Panc1 (cell line): Measurements from ENCODE around the gene SHB. TPM values are rescaled to one million over a fixed set of nuclear protein-coding genes. Genes with fewer than 3 reads are reported as not detected.

Source experiments
- ATAC-seq: fragments of 200-7000 bp; cut with Tn5 transposase; 2 replicates; pipeline ENCODE4 v1.9.1; 2020; ENCODE audit warnings: mild to moderate bottlenecking, moderate library complexity
- BruUV-seq: library from RNA; stranded (reverse); fragments of 400-500 nt; replicated peaks from 2 replicates; lab custom pipeline; 2021; lab: Mats Ljungman, UMichigan
- CTCF ChIA-PET: fragments of 300-600 bp; sonication (Branson Sonifier 250); formaldehyde crosslinking; loops from one replicate; lab custom pipeline; 2022; ENCODE audit warnings: antibody characterized with exemption; lab: Charles Lee
- POLR2A ChIA-PET: fragments of 300-600 bp; sonication (Branson Sonifier 250); formaldehyde crosslinking; loops from one replicate; lab custom pipeline; 2022; ENCODE audit warnings: antibody characterized with exemption; lab: Charles Lee
- DNase-seq: peaks from one replicate; pipeline ENCODE4 v3.0.0-alpha.2; 2010; ENCODE audit warnings: low read depth, low spot score
- H3K27ac ChIP-seq: 2 replicates; pipeline ENCODE4 v1.5.1; 2011; ENCODE audit warnings: mild to moderate bottlenecking, low read length, inconsistent platforms
- H3K27me3 ChIP-seq: fragments of 200-500 bp; sonication (Bioruptor generic); 2 replicates; pipeline ENCODE4 v1.6.0; 2014; ENCODE audit warnings: low read length, inconsistent platforms; ENCODE audit not compliant: control insufficient read depth, insufficient read depth
- H3K36me3 ChIP-seq: fragments of 200-500 bp; sonication (Bioruptor generic); 2 replicates; pipeline ENCODE4 v1.5.1; 2014; ENCODE audit warnings: inconsistent platforms, mild to moderate bottlenecking, low read length, moderate library complexity; ENCODE audit not compliant: control insufficient read depth, insufficient read depth
- H3K4me1 ChIP-seq: 2 replicates; pipeline ENCODE4 v1.5.1; 2011; ENCODE audit warnings: inconsistent platforms, mild to moderate bottlenecking, low read length, moderate library complexity; ENCODE audit not compliant: control insufficient read depth, insufficient read depth
- H3K4me3 ChIP-seq, 2 experiments: 2 replicates each; pipeline ENCODE4 v1.5.1; 2011 to 2012; ENCODE audit warnings: low read depth in 2 of 2, low read length in 2 of 2, mild to moderate bottlenecking in 2 of 2, inconsistent platforms in 1 of 2, moderate library complexity in 1 of 2
- H3K9me3 ChIP-seq: fragments of 200-500 bp; sonication (Bioruptor generic); 2 replicates; pipeline ENCODE4 v1.5.1; 2014; ENCODE audit warnings: low read depth, mild to moderate bottlenecking, inconsistent platforms, low read length, moderate library complexity; ENCODE audit not compliant: control insufficient read depth, insufficient read depth
- POLR2AphosphoS5 ChIP-seq: IDR thresholded peaks from 2 replicates; pipeline ENCODE4 v1.6.1; 2012; ENCODE audit warnings: mild to moderate bottlenecking, low read depth, low read length, moderate library complexity
- SIN3A ChIP-seq: IDR thresholded peaks from 2 replicates; pipeline ENCODE4 v1.6.1; 2012; ENCODE audit warnings: low read depth, mild to moderate bottlenecking, low read length, moderate library complexity, borderline replicate concordance; ENCODE audit not compliant: insufficient read depth
- TCF7L2 ChIP-seq: IDR thresholded peaks from 2 replicates; pipeline ENCODE4 v1.6.1; 2011; ENCODE audit warnings: mild to moderate bottlenecking, low read depth, low read length, inconsistent platforms
- in situ Hi-C: cut with HindIII; loops from 2 replicates; pipeline ENCODE4 v1.10.0; 2016; ENCODE audit warnings: low sequenced_read_pairs, low pct_unique_long_range_greater_than_20kb
- intact Hi-C: fragments of 100-400 bp; cut with micrococcal nuclease; formaldehyde crosslinking; loops from one replicate; pipeline ENCODE4 v1.10.0; 2022; ENCODE audit not compliant: unreplicated experiment
- total RNA-seq: library from RNA; stranded (reverse); gene quantifications from one replicate; pipeline ENCODE4 v1.2.1, GENCODE V29; 2021; ENCODE audit not compliant: unreplicated experiment
- TF ChIP-seq, protein P1 (sequence below), 2 experiments: IDR thresholded peaks; 2 replicates each; pipeline ENCODE4 v1.6.1; 2011 to 2012; ENCODE audit warnings: low read depth in 2 of 2, control low read depth in 1 of 2, low read length in 1 of 2, mild to moderate bottlenecking in 1 of 2, moderate library complexity in 1 of 2; ENCODE audit not compliant: insufficient read depth in 1 of 2
- TF ChIP-seq, protein P2 (sequence below): fragments of 450-650 bp; IDR thresholded peaks from 2 replicates; pipeline ENCODE4 v1.5.1; 2017; ENCODE audit warnings: mild to moderate bottlenecking

The SHB gene
- total RNA-seq, 1 experiment from 2014 or later, result 59.9 TPM

GRCh38 chr9:38000735-38001134, 68.3 kb downstream of the SHB start:
- ChIA-PET CTCF (no interaction called here), POLR2A (no interaction called here)
- intact Hi-C loops, result no loop called here
- H3K36me3 ChIP-seq, result no peaks in the 10 kb centered on the region; the same call in none of the 2 replicates
- peak overlapping the region; percentile 34; the same call in 1 of the 2 replicates for H3K27ac ChIP-seq
- no peak overlapping the region for H3K4me3 ChIP-seq
- no peaks in the 10 kb centered on the region for H3K9me3 ChIP-seq
- H3K4me1 ChIP-seq, result peaks cover 50% of the 10 kb centered on the region
- no TSS peak for BruUV-seq
- in situ Hi-C loops, result no loop called here
- TF ChIP-seq, protein P1, sequence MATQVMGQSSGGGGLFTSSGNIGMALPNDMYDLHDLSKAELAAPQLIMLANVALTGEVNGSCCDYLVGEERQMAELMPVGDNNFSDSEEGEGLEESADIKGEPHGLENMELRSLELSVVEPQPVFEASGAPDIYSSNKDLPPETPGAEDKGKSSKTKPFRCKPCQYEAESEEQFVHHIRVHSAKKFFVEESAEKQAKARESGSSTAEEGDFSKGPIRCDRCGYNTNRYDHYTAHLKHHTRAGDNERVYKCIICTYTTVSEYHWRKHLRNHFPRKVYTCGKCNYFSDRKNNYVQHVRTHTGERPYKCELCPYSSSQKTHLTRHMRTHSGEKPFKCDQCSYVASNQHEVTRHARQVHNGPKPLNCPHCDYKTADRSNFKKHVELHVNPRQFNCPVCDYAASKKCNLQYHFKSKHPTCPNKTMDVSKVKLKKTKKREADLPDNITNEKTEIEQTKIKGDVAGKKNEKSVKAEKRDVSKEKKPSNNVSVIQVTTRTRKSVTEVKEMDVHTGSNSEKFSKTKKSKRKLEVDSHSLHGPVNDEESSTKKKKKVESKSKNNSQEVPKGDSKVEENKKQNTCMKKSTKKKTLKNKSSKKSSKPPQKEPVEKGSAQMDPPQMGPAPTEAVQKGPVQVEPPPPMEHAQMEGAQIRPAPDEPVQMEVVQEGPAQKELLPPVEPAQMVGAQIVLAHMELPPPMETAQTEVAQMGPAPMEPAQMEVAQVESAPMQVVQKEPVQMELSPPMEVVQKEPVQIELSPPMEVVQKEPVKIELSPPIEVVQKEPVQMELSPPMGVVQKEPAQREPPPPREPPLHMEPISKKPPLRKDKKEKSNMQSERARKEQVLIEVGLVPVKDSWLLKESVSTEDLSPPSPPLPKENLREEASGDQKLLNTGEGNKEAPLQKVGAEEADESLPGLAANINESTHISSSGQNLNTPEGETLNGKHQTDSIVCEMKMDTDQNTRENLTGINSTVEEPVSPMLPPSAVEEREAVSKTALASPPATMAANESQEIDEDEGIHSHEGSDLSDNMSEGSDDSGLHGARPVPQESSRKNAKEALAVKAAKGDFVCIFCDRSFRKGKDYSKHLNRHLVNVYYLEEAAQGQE (IDR thresholded peaks at IDR 0.05; ENCODE audit: insufficient read depth in 1 of 2, low read depth in 2 of 2, low read length in 1 of 2), result no peak
- no peak for TF ChIP-seq SIN3A
- no peak for TF ChIP-seq POLR2AphosphoS5
- no peak for TF ChIP-seq TCF7L2
- TF ChIP-seq, protein P2, sequence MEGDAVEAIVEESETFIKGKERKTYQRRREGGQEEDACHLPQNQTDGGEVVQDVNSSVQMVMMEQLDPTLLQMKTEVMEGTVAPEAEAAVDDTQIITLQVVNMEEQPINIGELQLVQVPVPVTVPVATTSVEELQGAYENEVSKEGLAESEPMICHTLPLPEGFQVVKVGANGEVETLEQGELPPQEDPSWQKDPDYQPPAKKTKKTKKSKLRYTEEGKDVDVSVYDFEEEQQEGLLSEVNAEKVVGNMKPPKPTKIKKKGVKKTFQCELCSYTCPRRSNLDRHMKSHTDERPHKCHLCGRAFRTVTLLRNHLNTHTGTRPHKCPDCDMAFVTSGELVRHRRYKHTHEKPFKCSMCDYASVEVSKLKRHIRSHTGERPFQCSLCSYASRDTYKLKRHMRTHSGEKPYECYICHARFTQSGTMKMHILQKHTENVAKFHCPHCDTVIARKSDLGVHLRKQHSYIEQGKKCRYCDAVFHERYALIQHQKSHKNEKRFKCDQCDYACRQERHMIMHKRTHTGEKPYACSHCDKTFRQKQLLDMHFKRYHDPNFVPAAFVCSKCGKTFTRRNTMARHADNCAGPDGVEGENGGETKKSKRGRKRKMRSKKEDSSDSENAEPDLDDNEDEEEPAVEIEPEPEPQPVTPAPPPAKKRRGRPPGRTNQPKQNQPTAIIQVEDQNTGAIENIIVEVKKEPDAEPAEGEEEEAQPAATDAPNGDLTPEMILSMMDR, result no peak
- ATAC-seq (no peak), DNase-seq (no peak)
- H3K27me3 ChIP-seq, result no peaks in the 10 kb centered on the region

DNA sequence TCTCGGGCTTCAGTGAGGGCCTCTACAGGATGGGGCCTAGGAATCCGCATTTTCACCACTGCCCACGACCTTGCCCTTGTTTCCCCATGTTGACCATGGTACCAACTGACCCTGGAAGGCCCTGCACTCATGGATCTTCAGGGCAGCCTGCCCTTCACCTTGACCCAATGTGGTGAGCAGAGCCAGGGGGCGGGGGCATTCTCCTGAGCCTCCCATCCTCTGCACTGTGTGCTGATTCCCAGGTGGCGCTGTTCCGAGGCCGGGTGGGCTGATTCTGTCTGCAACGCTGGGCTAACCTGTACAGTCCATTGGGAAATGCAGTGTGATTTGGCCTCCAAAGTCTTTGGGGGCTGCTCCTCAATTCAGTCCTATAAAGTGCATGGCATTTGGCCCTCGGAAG, 68.7 kb downstream of the SHB start:
- peak overlapping the region; percentile 39; the same call in 1 of the 2 replicates for H3K27ac ChIP-seq
- BruUV-seq, result no TSS peak
- ATAC-seq (no peak), DNase-seq (no peak)
- ChIA-PET CTCF (no interaction called here), POLR2A (no interaction called here)
- intact Hi-C loops, result no loop called here
- H3K9me3 ChIP-seq, result no peaks in the 10 kb centered on the region
- H3K27me3 ChIP-seq, result no peaks in the 10 kb centered on the region
- in situ Hi-C loops, result no loop called here
- peaks cover 53% of the 10 kb centered on the region for H3K4me1 ChIP-seq
- no peaks in the 10 kb centered on the region; the same call in none of the 2 replicates for H3K36me3 ChIP-seq
- no peak overlapping the region for H3K4me3 ChIP-seq
- TF ChIP-seq, protein P2, result no peak; the same call in 1 of the 2 replicates
- no peak for TF ChIP-seq POLR2AphosphoS5
- TF ChIP-seq SIN3A, result no peak
- TF ChIP-seq, protein P1 (IDR thresholded peaks at IDR 0.05; ENCODE audit: insufficient read depth in 1 of 2, low read depth in 2 of 2, low read length in 1 of 2), result no peak
- TF ChIP-seq TCF7L2, result no peak
